HepG2 (cell line): Measurements from ENCODE around the gene CEBPA. TPM values are rescaled to one million over a fixed set of nuclear protein-coding genes. Genes with fewer than 3 reads are reported as not detected.

Source experiments
- ARNTL ChIP-seq: sonication (generic); formaldehyde crosslinking; IDR thresholded peaks from 2 replicates; pipeline ENCODE4 v1.4.0; 2020; ENCODE audit warnings: mild to moderate bottlenecking, missing genetic modification reagents
- ATAD3A ChIP-seq: sonication (generic); formaldehyde crosslinking; IDR thresholded peaks from 2 replicates; pipeline ENCODE4 v1.4.0; 2020; ENCODE audit warnings: missing genetic modification reagents
- CEBPB ChIP-seq: IDR thresholded peaks from 2 replicates; pipeline ENCODE4 v1.6.1; 2011; ENCODE audit warnings: low read depth, low read length, improper control_type of control experiment, borderline replicate concordance
- FOXO4 ChIP-seq: sonication (generic); formaldehyde crosslinking; conservative IDR thresholded peaks from 2 replicates; pipeline ENCODE4 v1.8.1; 2023; ENCODE audit warnings: missing genetic modification reagents
- HNF1B ChIP-seq: sonication (generic); formaldehyde crosslinking; IDR thresholded peaks from 2 replicates; pipeline ENCODE4 v1.5.1; 2020; ENCODE audit warnings: mild to moderate bottlenecking, moderate library complexity, missing genetic modification reagents
- MED8 ChIP-seq: sonication (generic); formaldehyde crosslinking; IDR thresholded peaks from 2 replicates; pipeline ENCODE4 v1.8.1; 2023; ENCODE audit warnings: mild to moderate bottlenecking, missing genetic modification reagents; ENCODE audit not compliant: insufficient replicate concordance
- MIER3 ChIP-seq: IDR thresholded peaks from 2 replicates; pipeline ENCODE4 v1.6.1; 2016; ENCODE audit warnings: missing compliant biosample characterization, borderline replicate concordance
- NFYC ChIP-seq: IDR thresholded peaks from 2 replicates; pipeline ENCODE4 v1.6.1; 2016; ENCODE audit warnings: missing genetic modification reagents, missing compliant biosample characterization
- RBM22 ChIP-seq: fragments of 200-400 bp; formaldehyde crosslinking; optimal IDR thresholded peaks from 2 replicates; pipeline ENCODE3; 2017; ENCODE audit warnings: mild to moderate bottlenecking, low read length, moderate library complexity
- THAP8 ChIP-seq: sonication (generic); formaldehyde crosslinking; IDR thresholded peaks from 2 replicates; pipeline ENCODE4 v1.5.1; 2020; ENCODE audit warnings: missing genetic modification reagents, mild to moderate bottlenecking, borderline replicate concordance
- U2AF2 ChIP-seq: fragments of 200-400 bp; formaldehyde crosslinking; IDR thresholded peaks from 2 replicates; pipeline ENCODE4 v1.6.1; 2017; ENCODE audit warnings: low read depth, mild to moderate bottlenecking, low read length
- ZFP36 ChIP-seq: fragments of 150-350 bp; IDR thresholded peaks from 2 replicates; pipeline ENCODE4 v1.6.1; 2018; ENCODE audit warnings: borderline replicate concordance, low read length, low read depth; ENCODE audit not compliant: partially characterized antibody
- ZMAT5 ChIP-seq: sonication (generic); formaldehyde crosslinking; IDR thresholded peaks from 2 replicates; pipeline ENCODE4 v1.5.0; 2020; ENCODE audit warnings: mild to moderate bottlenecking, low read depth, missing genetic modification reagents, borderline replicate concordance
- ZMYM4 ChIP-seq: sonication (generic); formaldehyde crosslinking; IDR thresholded peaks from 2 replicates; pipeline ENCODE4 v1.8.1; 2023; ENCODE audit warnings: mild to moderate bottlenecking, missing genetic modification reagents
- ZNF101 ChIP-seq: sonication (generic); formaldehyde crosslinking; IDR thresholded peaks from 2 replicates; pipeline ENCODE4 v1.4.0; 2020; ENCODE audit warnings: mild to moderate bottlenecking, low read depth, missing genetic modification reagents, borderline replicate concordance
- ZNF598 ChIP-seq: sonication (generic); formaldehyde crosslinking; IDR thresholded peaks from 2 replicates; pipeline ENCODE4 v1.5.1; 2020; ENCODE audit warnings: mild to moderate bottlenecking, missing genetic modification reagents, borderline replicate concordance
- ZNF615 ChIP-seq: sonication (generic); formaldehyde crosslinking; IDR thresholded peaks from 2 replicates; pipeline ENCODE4 v1.5.0; 2020; ENCODE audit warnings: mild to moderate bottlenecking, missing genetic modification reagents, borderline replicate concordance
- polyA plus RNA-seq, 8 experiments: library from polyadenylated mRNA; depleted of rRNA in 3 of 8; stranded (reverse) in 7 of 8; unstranded in 1 of 8; fragments of >200 nt; fragmentation: Illumina TruSeq in 4 of 8; extraction: Trizol in 4 of 8; gene quantifications; 2 replicates each; pipeline versions ENCODE4 v1.2.1 to v1.2.3, GENCODE V29; 2011 to 2016; ENCODE audit warnings: low read depth in 4 of 8, missing spikeins in 1 of 8, mixed read lengths in 1 of 8; ENCODE audit not compliant: insufficient read depth in 1 of 8
- total RNA-seq, 5 experiments: library from RNA; depleted of rRNA; stranded (reverse); fragments of >200 nt; fragmentation: Illumina TruSeq; extraction: Trizol; gene quantifications; 2 replicates each; pipeline ENCODE4 v1.2.3, GENCODE V29; 2016; ENCODE audit warnings: low read depth in 1 of 5

The CEBPA gene
- total and polyA plus RNA-seq, 2 of the 13 experiments (the other 11 are each of a cell fraction or from before 2014, with no cell fraction given): 24.8 to 103 TPM

- TF ChIP-seq THAP8 (CRISPR knock-in tag): no peak
- TF ChIP-seq U2AF2: no peak
- no peak for TF ChIP-seq ARNTL
- no peak for TF ChIP-seq NFYC (CRISPR knock-in tag)
- TF ChIP-seq MED8 (CRISPR knock-in tag): no peak
- 0 out of 2 replicates have a peak, but pooled peaks have one; percentile 65 for TF ChIP-seq HNF1B (CRISPR knock-in tag)
- no peak for TF ChIP-seq ZFP36
- no peak for TF ChIP-seq ZMAT5 (CRISPR knock-in tag)
- TF ChIP-seq FOXO4: no peak
- no peak for TF ChIP-seq ZNF101 (CRISPR knock-in tag)
- no peak for TF ChIP-seq ATAD3A (CRISPR knock-in tag)
- no peak for TF ChIP-seq ZNF598
- TF ChIP-seq CEBPB: no peak
- TF ChIP-seq ZNF615: no peak
- TF ChIP-seq MIER3: no peak
- peak; percentile 38; the same call in 1 of the 2 replicates for TF ChIP-seq ZMYM4
- no peak for TF ChIP-seq RBM22
- TF ChIP-seq, all 625 proteins: peak for 9
Observed at GRCh38 chr19:33300894-33301143, 1.5 kb downstream of the CEBPA start (continued).
